ENCODE measurements around the gene KCNQ1. TPM values are rescaled to one million over a fixed set of nuclear protein-coding genes. Genes with fewer than 3 reads are reported as not detected.

Gene KCNQ1
- total and polyA plus RNA-seq, 2 donors (not counting 1 experiment from before 2014, with no cell fraction given): 21.5 to 28.8 TPM

DNA sequence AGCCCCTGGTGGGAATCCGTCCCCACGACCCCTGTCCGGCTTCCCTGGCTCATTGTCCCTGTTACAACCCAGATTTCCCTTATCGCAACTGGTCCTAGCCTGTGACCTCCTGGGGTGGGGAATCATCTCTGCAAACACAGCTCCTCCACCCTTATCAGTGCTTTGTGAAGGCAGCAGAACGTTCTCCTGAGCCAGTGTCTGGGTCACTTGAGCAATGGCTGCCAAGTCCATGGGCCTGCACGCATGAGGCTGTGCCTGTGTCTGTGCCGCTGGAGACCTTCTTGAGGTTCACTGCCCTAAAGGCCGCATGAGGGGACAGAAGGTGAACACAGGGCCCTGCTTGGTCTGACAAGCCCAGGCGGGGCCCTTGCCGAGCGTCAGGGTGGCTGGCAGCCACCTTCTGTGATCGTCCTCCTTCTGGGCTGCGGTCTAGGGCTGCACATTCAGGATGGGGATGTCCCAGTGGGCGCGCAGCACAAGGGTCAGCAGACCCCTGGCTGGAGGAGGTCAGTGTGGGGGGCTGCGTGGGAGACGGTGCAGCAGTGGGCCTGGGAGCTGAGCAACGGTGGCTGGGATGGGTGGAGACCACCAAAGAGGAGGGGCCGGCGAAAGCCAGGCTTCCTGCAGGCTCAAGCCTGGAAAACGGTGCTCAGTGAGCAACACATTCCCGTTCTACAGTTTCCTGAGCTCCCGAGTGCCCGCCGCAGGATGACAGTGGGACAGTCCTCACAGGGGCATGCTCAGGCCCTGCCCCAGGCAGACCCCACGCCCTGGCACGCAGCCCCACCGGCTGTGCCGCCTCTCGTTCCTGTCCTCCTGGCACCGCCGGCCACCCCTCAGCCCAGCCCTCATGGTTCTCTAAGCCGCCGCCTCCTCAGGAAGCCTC is 366.6 kb downstream of the KCNQ1 start:
- intact Hi-C loops (cut with micrococcal nuclease): no loop called here
- no peak overlapping the region for H3K27ac Mint-ChIP-seq
- POLR2A ChIA-PET: no interaction called here
- no peak overlapping the region for H3K4me3 Mint-ChIP-seq
- no peaks in the 10 kb centered on the region for H3K27me3 Mint-ChIP-seq
- Histone ChIP-seq H3K9ac (ENCODE audit: low read length) (no peak overlapping the region), H3K4me3 (ENCODE audit: control extremely low read depth in 1 of 5, extremely low read depth in 1 of 5, insufficient read depth in 1 of 5, low read depth in 2 of 5, low read length in 4 of 5) (no peak overlapping the region), H3K79me2 (ENCODE audit: control insufficient read depth, insufficient read depth, low read length) (no peaks in the 10 kb centered on the region), H2AFZ (ENCODE audit: insufficient read depth, low read depth, low read length, poor library complexity, severe bottlenecking) (no peak overlapping the region), H3K27me3 (replicated peaks in 1 of 4; ENCODE audit: control extremely low read depth in 1 of 4, control insufficient read depth in 3 of 4, insufficient read depth in 4 of 4, low read length in 3 of 4) (peaks cover 0 to 2% (median 0%) of the 10 kb centered on the region in 4 experiments), H3K4me2 (replicated peaks; ENCODE audit: low read depth, low read length, poor library complexity, severe bottlenecking) (no peak overlapping the region), H3K4me1 (ENCODE audit: control insufficient read depth in 2 of 2, insufficient read depth in 2 of 2, low read length in 2 of 2) (peaks cover 0 to 6% of the 10 kb centered on the region in 2 donors), H4K20me1 (ENCODE audit: control insufficient read depth, insufficient read depth, low read length, poor library complexity, severe bottlenecking) (no peaks in the 10 kb centered on the region), H3K9me3 (ENCODE audit: control extremely low read depth in 1 of 3, control insufficient read depth in 2 of 3, insufficient read depth in 1 of 3, low read length in 2 of 3) (peaks cover 0 to 49% (median 11%) of the 10 kb centered on the region in 3 donors), H3K27ac (ENCODE audit: low read length in 2 of 2) (no peak overlapping the region), H3K36me3 (replicated peaks in 1 of 2; ENCODE audit: control extremely low read depth in 1 of 2, control insufficient read depth in 1 of 2, extremely low read depth in 1 of 2, insufficient read depth in 2 of 2, low read length in 1 of 2) (no peaks in the 10 kb centered on the region)
- CTCF ChIA-PET: no interaction called here
- no peak for ATAC-seq (ENCODE audit: low read depth)
- 87% methylated on average over 34 of the region's 34 CpGs for WGBS (ENCODE audit: insufficient coverage)
- peaks cover 4% of the 10 kb centered on the region for H3K4me1 Mint-ChIP-seq
- H3K9me3 Mint-ChIP-seq (ENCODE audit: insufficient read depth): peaks cover 5% of the 10 kb centered on the region
- DNase-seq: no peak
- TF ChIP-seq EZH2 (IDR thresholded peaks at IDR 0.05; ENCODE audit: borderline replicate concordance, insufficient read depth, low read depth, low read length, poor library complexity, severe bottlenecking) (no peak), CTCF (IDR thresholded peaks at IDR 0.05) (no peak)

DNA sequence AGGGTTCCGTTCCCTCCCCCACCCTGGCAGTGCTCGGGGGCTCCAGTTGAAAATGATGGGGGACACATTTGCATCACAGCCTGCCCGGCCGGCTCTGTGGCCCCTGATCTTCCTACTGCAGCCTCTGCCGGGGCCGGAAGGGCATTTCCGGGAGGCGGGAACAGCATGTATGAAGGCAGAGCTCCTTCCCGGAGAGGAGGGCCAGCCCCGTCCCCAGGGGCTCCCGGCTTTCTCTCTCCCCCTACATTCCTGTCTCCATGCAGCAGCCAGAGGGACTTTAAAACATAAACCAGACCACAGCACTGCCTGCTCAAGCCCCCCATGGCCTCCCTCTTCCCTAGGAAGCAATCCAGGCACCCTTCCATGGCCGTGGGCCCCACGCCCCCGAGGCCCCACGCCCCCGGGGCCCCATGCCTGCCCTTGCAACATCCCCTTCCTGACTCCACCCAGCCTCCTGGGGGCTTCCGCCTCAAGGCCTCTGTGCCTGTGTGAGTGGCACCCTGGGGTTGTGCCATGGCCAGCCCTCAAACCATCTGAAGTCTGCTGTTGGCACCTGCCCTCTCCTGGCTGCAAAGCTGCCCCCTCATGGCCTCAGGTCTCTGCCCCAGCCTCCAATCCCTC is 367.7 kb downstream of the KCNQ1 start:
- H3K79me2 ChIP-seq (ENCODE audit: control insufficient read depth, insufficient read depth, low read length): no peaks in the 10 kb centered on the region
- ATAC-seq (ENCODE audit: low read depth) (no peak), DNase-seq (no peak)
- TF ChIP-seq CTCF (IDR thresholded peaks at IDR 0.05) (no peak), EZH2 (IDR thresholded peaks at IDR 0.05; ENCODE audit: borderline replicate concordance, insufficient read depth, low read depth, low read length, poor library complexity, severe bottlenecking) (no peak)
- CTCF ChIA-PET: no interaction called here
- H3K4me2 ChIP-seq (replicated peaks; ENCODE audit: low read depth, low read length, poor library complexity, severe bottlenecking): no peak overlapping the region
- Mint-ChIP-seq H3K27ac (no peak overlapping the region), H3K27me3 (no peaks in the 10 kb centered on the region), H3K4me1 (peaks cover 4% of the 10 kb centered on the region), H3K9me3 (ENCODE audit: insufficient read depth) (peaks cover 5% of the 10 kb centered on the region), H3K4me3 (no peak overlapping the region)
- no peak overlapping the region for H2AFZ ChIP-seq (ENCODE audit: insufficient read depth, low read depth, low read length, poor library complexity, severe bottlenecking)
- WGBS (ENCODE audit: insufficient coverage): 4% methylated on average over 17 of the region's 17 CpGs
- POLR2A ChIA-PET: interaction anchor here (0.8 kb wide), 1 partner anchor 38 kb away, joined by 7 read pairs; no protein-coding TSS in a partner anchor
- no peak overlapping the region for H3K9ac ChIP-seq (ENCODE audit: low read length)
- H3K4me3 ChIP-seq (ENCODE audit: control extremely low read depth in 1 of 5, extremely low read depth in 1 of 5, insufficient read depth in 1 of 5, low read depth in 2 of 5, low read length in 4 of 5): no peak overlapping the region
- peaks cover 0 to 6% of the 10 kb centered on the region in 2 donors for H3K4me1 ChIP-seq (ENCODE audit: control insufficient read depth in 2 of 2, insufficient read depth in 2 of 2, low read length in 2 of 2)
- no peaks in the 10 kb centered on the region for H4K20me1 ChIP-seq (ENCODE audit: control insufficient read depth, insufficient read depth, low read length, poor library complexity, severe bottlenecking)
- peaks cover 0 to 60% (median 12%) of the 10 kb centered on the region in 3 donors for H3K9me3 ChIP-seq (ENCODE audit: control extremely low read depth in 1 of 3, control insufficient read depth in 2 of 3, insufficient read depth in 1 of 3, low read length in 2 of 3)
- H3K36me3 ChIP-seq (replicated peaks in 1 of 2; ENCODE audit: control extremely low read depth in 1 of 2, control insufficient read depth in 1 of 2, extremely low read depth in 1 of 2, insufficient read depth in 2 of 2, low read length in 1 of 2): no peaks in the 10 kb centered on the region
- peaks cover 0 to 2% (median 0%) of the 10 kb centered on the region in 4 experiments for H3K27me3 ChIP-seq (replicated peaks in 1 of 4; ENCODE audit: control extremely low read depth in 1 of 4, control insufficient read depth in 3 of 4, insufficient read depth in 4 of 4, low read length in 3 of 4)
- intact Hi-C loops (cut with micrococcal nuclease): no loop called here
- H3K27ac ChIP-seq (ENCODE audit: low read length in 2 of 2): no peak overlapping the region

Measured in B cell (primary cell).